Astrocyte (in vitro differentiated cells and primary cell): ENCODE results near the gene PSMD4. TPM values are rescaled to one million over a fixed set of nuclear protein-coding genes. Genes with fewer than 3 reads are reported as not detected.

ENCODE experiments used
- DNase-seq: peaks from one replicate; pipeline ENCODE4 v3.0.0-alpha.2; 2010; ENCODE audit warnings: low read depth
- FAIRE-seq: peaks from 2 replicates; lab custom pipeline; 2011; peaks lifted over from hg19 to GRCh38; lab: Jason Lieb, UNC
- H2AFZ ChIP-seq: 2 replicates; pipeline ENCODE4 v1.6.0; 2012; ENCODE audit warnings: low read depth, low read length, inconsistent platforms
- H3K27ac ChIP-seq: 2 replicates; pipeline ENCODE4 v1.5.1; 2011; ENCODE audit warnings: low read depth, low read length, inconsistent platforms
- H3K27me3 ChIP-seq: 2 replicates; pipeline ENCODE4 v1.6.0; 2011; ENCODE audit warnings: low read length, inconsistent platforms; ENCODE audit not compliant: insufficient read depth
- H3K36me3 ChIP-seq: 2 replicates; pipeline ENCODE4 v1.5.1; 2011; ENCODE audit warnings: low read length, inconsistent platforms; ENCODE audit not compliant: insufficient read depth
- H3K4me1 ChIP-seq: 2 replicates; pipeline ENCODE4 v1.5.1; 2011; ENCODE audit warnings: low read length, inconsistent platforms; ENCODE audit not compliant: insufficient read depth
- H3K4me2 ChIP-seq: 2 replicates; pipeline ENCODE4 v1.6.0; 2012; ENCODE audit warnings: low read length, inconsistent platforms
- H3K4me3 ChIP-seq: 2 replicates; pipeline ENCODE4 v1.5.1; 2011; ENCODE audit warnings: low read depth, mild to moderate bottlenecking, low read length, inconsistent platforms; ENCODE audit not compliant: insufficient read depth
- H3K79me2 ChIP-seq: 2 replicates; pipeline ENCODE4 v1.6.0; 2012; ENCODE audit warnings: mild to moderate bottlenecking, low read length, inconsistent platforms; ENCODE audit not compliant: insufficient read depth
- H3K9ac ChIP-seq: 2 replicates; pipeline ENCODE4 v1.6.0; 2012; ENCODE audit warnings: mild to moderate bottlenecking, low read length, inconsistent platforms
- H3K9me3 ChIP-seq: 2 replicates; pipeline ENCODE4 v1.5.1; 2012; ENCODE audit warnings: low read depth, mild to moderate bottlenecking, low read length, inconsistent platforms; ENCODE audit not compliant: insufficient read depth
- H4K20me1 ChIP-seq: 2 replicates; pipeline ENCODE4 v1.6.0; 2012; ENCODE audit warnings: low read length, inconsistent platforms; ENCODE audit not compliant: insufficient read depth
- H3K27ac Mint-ChIP-seq: one replicate; pipeline ENCODE4 v1.8.0; 2021; ENCODE audit warnings: mild to moderate bottlenecking, mixed read lengths; ENCODE audit not compliant: unreplicated experiment
- H3K27me3 Mint-ChIP-seq: one replicate; pipeline ENCODE4 v1.8.0; 2021; ENCODE audit warnings: low read depth, mixed read lengths; ENCODE audit not compliant: unreplicated experiment
- H3K36me3 Mint-ChIP-seq: one replicate; pipeline ENCODE4 v1.8.0; 2021; ENCODE audit warnings: low read depth, mixed read lengths; ENCODE audit not compliant: unreplicated experiment
- H3K4me1 Mint-ChIP-seq: one replicate; pipeline ENCODE4 v1.8.0; 2021; ENCODE audit warnings: low read depth, mixed read lengths; ENCODE audit not compliant: unreplicated experiment
- H3K4me3 Mint-ChIP-seq: one replicate; pipeline ENCODE4 v1.8.0; 2021; ENCODE audit warnings: mild to moderate bottlenecking, moderate library complexity, mixed read lengths; ENCODE audit not compliant: unreplicated experiment
- H3K9me3 Mint-ChIP-seq: one replicate; pipeline ENCODE4 v1.8.0; 2021; ENCODE audit warnings: mild to moderate bottlenecking, mixed read lengths; ENCODE audit not compliant: unreplicated experiment
- EZH2 ChIP-seq: IDR thresholded peaks from 2 replicates; pipeline ENCODE4 v1.6.1; 2012; ENCODE audit warnings: mild to moderate bottlenecking, low read length, inconsistent platforms; ENCODE audit not compliant: insufficient read depth
- total RNA-seq: library from RNA; stranded (reverse); gene quantifications from 2 replicates; pipeline ENCODE4 v1.2.1, GENCODE V29; 2021
- TF ChIP-seq, protein P1 (sequence below): IDR thresholded peaks from 2 replicates; pipeline ENCODE4 v1.5.1; 2011; ENCODE audit warnings: low read depth, mild to moderate bottlenecking, inconsistent platforms, low read length, moderate library complexity; ENCODE audit not compliant: insufficient read depth

The PSMD4 gene
- total RNA-seq, 1 donor from 2014 or later = 171 TPM

DNA sequence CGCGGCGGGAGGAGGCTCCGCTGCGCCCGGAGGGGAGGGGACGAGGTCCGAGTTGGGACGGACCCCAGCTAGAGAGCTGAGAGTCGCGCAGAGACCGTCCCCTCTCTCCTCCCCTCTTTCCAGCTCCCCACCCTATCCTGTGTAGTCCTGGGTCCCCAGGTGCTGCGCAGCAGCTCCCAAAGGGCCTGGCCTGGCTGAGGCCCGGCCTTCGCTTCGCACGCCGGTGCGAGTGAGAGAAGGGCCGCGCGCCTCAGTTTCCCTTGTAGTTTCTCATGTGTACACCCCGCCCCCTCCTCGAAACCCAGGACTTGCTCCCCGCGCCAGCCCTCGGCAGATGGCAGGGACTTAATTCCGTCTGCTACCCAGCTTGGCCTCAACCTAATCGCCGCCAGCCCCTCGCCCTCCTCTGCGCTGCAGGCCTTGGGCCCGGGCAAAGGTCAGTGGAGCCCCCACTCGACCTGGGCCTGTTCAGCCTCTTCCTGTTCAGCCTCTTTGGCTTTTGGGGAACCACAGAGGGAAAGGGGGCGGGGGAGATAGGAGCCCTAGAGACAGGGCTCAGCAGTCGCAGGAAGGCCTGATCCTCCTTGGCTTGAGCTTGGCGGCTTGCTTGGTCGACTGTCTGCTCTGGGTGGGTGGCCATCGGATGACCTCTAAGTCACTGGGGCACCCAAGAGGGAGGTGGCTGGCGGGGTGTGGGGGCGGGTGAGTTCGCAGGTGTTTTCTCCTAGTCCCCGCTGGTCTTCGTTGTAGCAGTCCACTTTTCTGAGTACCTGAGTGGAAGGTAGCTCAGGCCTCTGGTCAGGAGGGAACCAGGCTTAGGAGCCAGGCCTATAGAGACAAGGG, 28.6 kb downstream of the PSMD4 start:
- Mint-ChIP-seq H3K27ac (peak overlapping the region; percentile 84), H3K4me3 (peak overlapping the region; percentile 90), H3K4me1 (peaks cover 9% of the 10 kb centered on the region), H3K27me3 (no peaks in the 10 kb centered on the region), H3K9me3 (no peaks in the 10 kb centered on the region), H3K36me3 (peaks cover 19% of the 10 kb centered on the region)
- Histone ChIP-seq H3K27me3 (no peaks in the 10 kb centered on the region), H3K79me2 (peaks cover 42% of the 10 kb centered on the region), H3K4me3 (peak overlapping the region; percentile 94), H3K9ac (peak overlapping the region; percentile 96), H4K20me1 (peaks cover 44% of the 10 kb centered on the region), H3K4me1 (peaks cover 9% of the 10 kb centered on the region), H3K9me3 (no peaks in the 10 kb centered on the region), H3K4me2 (peak overlapping the region; percentile 91), H3K36me3 (peaks cover 10% of the 10 kb centered on the region), H3K27ac (peak overlapping the region; percentile 99), H2AFZ (peak overlapping the region; percentile 29)
- TF ChIP-seq, protein P1, sequence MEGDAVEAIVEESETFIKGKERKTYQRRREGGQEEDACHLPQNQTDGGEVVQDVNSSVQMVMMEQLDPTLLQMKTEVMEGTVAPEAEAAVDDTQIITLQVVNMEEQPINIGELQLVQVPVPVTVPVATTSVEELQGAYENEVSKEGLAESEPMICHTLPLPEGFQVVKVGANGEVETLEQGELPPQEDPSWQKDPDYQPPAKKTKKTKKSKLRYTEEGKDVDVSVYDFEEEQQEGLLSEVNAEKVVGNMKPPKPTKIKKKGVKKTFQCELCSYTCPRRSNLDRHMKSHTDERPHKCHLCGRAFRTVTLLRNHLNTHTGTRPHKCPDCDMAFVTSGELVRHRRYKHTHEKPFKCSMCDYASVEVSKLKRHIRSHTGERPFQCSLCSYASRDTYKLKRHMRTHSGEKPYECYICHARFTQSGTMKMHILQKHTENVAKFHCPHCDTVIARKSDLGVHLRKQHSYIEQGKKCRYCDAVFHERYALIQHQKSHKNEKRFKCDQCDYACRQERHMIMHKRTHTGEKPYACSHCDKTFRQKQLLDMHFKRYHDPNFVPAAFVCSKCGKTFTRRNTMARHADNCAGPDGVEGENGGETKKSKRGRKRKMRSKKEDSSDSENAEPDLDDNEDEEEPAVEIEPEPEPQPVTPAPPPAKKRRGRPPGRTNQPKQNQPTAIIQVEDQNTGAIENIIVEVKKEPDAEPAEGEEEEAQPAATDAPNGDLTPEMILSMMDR = no peak
- no peak for TF ChIP-seq EZH2
- DNase-seq (no peak), FAIRE-seq (no peak)

DNA sequence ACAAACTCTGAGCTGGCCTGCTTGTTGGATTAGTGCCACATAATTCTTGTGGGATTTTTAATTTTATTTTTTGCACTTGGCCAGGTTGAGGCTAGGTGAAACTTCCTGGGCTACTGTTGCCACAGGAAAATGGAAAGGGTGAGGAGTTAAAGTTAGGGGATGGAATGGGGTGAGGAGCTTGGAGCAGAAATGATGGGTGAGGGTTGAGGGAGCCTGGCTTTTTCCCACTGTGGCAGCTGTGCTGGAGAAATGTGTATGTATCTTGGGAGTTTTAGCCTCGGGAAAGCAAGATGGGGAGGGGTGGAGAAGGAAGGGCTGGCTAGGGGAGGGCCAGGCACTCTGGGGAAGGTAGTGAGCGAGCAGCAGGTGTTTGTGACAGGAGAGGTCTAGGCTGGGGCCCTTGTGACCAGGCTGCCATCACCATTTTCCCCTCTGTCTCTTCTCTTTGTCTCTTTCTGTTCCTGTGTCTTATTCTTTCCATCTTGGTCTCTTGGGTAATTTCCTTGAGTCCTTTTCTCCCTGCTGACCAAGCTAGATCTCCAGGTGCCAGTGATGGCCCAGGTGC, 29.6 kb downstream of the PSMD4 start:
- Histone ChIP-seq H2AFZ (no peak overlapping the region), H3K9ac (peak overlapping the region; percentile 96), H3K27me3 (no peaks in the 10 kb centered on the region), H3K9me3 (no peaks in the 10 kb centered on the region), H3K36me3 (peaks cover 10% of the 10 kb centered on the region), H3K4me1 (peaks cover 9% of the 10 kb centered on the region), H3K79me2 (peaks cover 49% of the 10 kb centered on the region), H3K4me2 (peak overlapping the region; percentile 91), H4K20me1 (peaks cover 53% of the 10 kb centered on the region), H3K4me3 (no peak overlapping the region), H3K27ac (no peak overlapping the region)
- FAIRE-seq = no peak
- no peaks in the 10 kb centered on the region for H3K27me3 Mint-ChIP-seq
- no peak for TF ChIP-seq EZH2
- TF ChIP-seq, protein P1 = no peak
- H3K27ac Mint-ChIP-seq = peak overlapping the region; percentile 87
- no peaks in the 10 kb centered on the region for H3K9me3 Mint-ChIP-seq
- peaks cover 28% of the 10 kb centered on the region for H3K36me3 Mint-ChIP-seq
- peaks cover 12% of the 10 kb centered on the region for H3K4me1 Mint-ChIP-seq
- H3K4me3 Mint-ChIP-seq = peak overlapping the region; percentile 90
- DNase-seq = no peak
